Measurements from ENCODE around the gene BEND5.

Gene BEND5, protein sequence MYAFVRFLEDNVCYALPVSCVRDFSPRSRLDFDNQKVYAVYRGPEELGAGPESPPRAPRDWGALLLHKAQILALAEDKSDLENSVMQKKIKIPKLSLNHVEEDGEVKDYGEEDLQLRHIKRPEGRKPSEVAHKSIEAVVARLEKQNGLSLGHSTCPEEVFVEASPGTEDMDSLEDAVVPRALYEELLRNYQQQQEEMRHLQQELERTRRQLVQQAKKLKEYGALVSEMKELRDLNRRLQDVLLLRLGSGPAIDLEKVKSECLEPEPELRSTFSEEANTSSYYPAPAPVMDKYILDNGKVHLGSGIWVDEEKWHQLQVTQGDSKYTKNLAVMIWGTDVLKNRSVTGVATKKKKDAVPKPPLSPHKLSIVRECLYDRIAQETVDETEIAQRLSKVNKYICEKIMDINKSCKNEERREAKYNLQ

DNA sequence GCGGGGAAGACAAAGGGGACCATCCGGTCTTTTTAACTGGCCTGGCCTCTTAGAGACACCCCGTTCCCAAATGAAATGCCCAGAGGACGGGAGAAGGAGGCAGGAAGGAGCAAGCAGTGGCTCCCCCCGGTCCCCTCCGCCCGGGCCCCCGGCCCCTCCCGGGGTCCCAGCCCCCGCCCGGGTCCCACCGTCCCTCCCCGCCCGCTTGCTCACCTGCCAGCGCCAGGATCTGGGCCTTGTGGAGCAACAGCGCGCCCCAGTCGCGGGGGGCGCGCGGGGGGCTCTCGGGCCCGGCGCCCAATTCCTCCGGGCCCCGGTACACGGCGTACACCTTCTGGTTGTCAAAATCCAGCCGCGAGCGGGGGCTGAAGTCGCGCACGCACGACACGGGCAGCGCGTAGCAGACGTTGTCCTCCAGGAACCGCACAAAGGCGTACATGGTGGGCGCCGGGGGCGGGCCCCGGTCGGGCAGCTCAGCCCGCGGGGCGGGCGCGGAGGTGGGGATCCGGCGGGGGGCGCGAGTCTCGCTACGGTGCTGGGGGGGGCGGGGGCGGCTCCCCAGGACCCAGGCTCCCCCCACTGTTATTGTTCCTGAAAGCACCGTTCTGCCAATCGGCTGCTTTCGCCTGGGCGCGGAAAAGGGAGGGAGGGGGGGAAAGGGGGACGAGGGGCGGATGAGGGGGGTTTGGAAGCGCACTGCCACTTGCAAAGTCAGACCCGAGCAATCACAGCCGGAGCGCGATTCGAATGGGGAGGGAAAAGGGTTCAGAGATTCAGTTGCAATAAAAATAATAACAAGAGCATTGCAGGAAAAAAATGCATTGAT is at the start of gene BEND5:
Gene BEND5, minus strand, starts transcription at position 499 of the 826 bp plus-strand sequence. Its CDS starts 60 bp downstream, at position 439.
- DNase-seq (ENCODE audit: low spot score), result no peak

DNA sequence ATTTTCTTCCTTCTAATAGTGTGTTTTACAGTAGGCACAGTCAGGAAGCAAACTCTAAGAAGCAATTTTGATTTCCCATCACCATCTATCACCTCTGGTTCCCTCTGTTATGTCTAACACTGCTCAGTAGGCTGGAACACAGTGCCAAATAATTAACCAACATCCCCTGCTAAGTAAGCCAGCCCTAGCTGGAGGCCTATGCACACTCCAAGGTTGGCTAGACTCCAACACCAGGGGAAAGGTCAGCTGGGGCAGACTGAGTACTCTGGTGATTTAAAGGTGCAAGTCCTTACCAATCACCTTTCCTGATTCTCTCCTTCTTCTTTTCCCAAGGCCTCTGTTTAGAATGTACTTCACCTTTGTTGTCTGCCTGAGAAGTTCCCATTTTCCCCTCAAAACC is 46.5 kb upstream of the BEND5 start:
- no peak for DNase-seq (ENCODE audit: low spot score)

DNA sequence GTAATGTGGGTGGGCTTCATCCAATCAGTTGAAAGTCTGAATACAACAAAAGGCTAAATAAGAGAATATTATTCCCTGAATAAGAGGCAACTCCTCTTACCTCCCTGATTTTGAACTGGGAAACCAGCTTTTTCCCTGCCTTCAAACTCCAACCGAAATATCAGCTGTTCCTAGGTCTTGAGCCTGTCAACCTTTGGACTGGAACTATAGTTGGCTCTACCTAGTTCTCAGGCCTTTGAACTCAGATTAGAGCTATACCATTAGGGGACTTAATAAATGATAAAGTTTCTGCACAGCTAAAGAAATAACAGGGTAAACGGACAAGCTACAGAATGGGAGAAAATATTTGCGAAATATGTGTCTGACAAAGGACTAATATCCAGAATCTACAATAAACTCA is 43.8 kb upstream of the BEND5 start:
- DNase-seq (ENCODE audit: low spot score), result no peak

DNA sequence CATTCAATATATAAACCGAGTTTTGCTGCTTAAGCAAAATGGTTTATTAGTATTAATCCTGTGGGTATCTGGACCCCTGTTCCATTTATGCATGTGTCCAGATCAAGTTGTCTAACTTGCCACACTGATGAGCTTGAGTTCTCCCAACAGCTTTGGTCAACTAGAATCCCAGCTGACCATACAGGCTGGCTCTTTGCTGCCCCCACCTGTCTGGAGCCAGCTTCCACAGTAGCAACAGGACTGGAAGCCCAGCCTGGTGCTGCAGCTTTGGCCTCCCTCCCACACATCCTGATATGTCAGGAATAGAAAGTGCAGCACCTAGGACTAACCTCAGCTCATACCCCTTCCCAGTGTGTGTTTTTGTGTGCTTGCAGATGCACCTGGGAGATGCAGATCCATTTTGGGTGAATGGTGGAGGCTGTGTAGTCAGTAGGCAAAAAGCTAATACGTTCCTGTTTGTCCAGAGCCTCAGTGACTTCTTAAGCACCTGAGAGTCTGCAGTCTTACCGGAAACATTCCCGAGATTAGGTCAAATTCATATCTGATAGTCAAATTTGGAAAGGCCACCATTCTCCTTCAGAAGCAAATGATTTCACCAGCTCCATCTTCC is 40.9 kb upstream of the BEND5 start:
- peak; percentile 15 for DNase-seq (ENCODE audit: low spot score)

DNA sequence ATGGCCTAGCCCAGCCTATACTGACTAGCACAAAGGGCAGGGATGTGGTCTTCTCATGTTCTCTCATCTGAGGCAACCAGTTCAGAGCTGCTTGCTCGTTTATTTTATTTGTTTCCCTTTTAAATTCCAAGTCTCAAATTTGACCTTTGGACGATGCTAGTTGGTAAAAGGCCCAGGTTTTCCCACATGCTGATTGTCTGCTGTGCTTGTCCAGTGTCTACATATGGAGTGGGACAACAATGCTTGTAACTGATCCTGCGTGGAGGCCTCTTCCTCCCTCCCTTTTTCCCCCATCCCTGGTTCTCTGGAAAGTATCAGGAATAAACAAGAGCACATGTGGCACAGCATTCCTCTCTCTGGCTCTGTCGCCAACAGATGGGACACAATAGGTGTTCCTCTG is 34.0 kb upstream of the BEND5 start:
- DNase-seq (ENCODE audit: low spot score), result no peak

DNA sequence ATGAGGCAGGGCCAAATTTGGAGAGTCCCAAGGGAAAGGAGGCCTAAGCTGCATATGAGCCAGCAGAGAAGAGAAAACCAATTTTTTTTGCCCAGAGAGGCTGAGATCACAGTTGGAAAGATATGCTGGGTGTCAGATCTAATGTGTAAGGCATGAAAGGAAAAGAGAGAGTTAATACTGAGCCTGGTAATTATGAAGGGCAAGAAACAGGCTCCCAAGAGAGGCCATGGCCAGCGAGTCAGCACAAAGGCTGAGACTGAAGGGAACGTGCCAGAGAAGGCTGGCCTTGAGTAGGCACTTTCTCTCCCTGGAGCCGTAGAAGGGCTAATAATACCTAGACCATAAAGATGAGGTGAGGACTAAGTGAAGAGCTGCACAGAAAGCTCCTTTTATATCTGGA is 31.8 kb upstream of the BEND5 start:
- no peak for DNase-seq (ENCODE audit: low spot score)

DNA sequence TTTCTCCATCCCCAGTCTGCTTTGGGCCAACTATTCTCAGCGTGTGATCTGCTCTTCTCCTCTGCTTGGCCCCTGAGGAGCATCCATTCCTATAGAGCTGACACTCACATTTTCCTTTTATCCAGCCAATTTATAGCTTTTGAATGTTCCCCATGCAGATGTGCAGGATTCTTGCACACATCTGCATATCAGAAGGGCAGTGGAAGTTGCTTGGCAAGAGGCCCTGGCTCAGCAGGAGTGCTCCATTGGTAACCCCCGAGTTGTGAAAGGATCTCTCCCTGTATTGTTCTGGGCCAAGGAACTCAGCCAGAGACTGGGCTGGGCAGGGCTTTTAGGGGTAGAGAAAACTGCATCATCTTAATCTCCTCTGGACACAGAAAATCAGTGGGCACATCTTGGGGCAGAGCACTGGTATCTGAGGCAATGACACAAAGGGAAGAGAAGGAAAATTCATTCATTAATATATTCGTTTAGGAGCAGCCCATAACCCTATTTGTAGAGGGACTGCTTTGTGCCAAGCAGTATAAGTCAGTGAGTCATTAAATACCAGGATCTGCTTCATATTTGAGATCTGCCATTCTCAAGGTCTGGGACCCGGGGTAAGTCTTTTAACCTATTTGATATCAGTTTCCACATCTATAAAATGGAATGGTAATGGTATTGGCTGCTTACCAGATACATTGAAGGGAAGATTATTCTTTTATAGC is 31.0 kb upstream of the BEND5 start:
- DNase-seq (ENCODE audit: low spot score), result no peak

DNA sequence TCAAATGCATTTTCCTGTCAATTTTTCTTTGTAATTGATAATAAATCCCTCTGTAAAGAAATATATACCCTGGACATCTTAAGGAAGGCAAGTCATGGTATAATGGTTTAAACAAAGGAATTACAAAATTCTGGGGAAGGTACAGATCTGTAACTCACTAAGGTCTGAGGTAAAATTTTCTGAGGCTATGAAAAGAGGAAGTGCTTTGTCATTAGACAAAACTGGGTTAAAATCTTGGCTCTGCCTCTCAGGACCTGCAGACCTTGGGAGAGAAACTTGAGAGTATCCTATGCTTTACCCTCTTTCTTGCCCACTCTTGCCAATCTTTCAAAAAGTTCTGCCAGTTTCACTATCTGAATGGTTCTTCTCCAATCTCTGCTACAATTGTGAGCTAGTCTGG is 26.8 kb upstream of the BEND5 start:
- no peak for DNase-seq (ENCODE audit: low spot score)

DNA sequence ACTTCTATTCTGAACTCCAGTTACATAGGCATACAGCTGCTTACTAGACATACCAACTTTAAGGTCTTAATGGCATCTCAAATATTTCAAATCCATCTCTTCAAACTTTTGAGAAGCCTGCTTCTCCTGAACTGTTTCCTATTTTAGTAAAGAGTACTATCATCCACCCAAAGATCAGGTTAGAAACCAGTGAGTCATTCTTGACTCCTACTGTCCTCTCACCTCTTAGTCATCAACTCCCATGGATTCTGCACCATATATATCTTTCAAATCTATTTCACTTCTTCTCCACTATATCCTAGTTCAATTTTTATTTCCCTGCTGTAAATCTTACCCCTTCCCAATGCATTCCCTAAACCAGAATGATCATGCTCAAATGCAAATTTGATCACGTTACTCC is 18.1 kb upstream of the BEND5 start:
- DNase-seq (ENCODE audit: low spot score), result no peak

DNA sequence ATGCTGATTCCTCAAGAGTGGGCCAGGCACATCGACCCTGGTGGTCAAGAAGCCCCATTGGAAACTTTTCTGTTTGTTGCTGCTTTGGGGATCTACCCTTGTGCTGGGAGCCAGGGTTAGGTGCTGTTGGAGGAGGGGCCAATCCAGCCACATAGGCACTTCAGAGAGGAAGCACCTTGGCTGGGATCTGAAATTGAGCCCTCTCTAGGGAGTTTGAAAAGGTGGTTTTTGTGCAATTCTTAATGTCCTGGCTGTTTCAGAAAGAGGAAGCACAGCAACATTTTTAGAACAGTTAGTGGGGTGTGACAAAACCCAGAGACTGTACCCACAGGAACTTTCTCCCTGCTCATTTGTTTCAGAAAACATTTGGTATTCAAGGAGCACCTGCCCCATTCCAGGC is 17.2 kb upstream of the BEND5 start:
- DNase-seq (ENCODE audit: low spot score), result no peak

DNA sequence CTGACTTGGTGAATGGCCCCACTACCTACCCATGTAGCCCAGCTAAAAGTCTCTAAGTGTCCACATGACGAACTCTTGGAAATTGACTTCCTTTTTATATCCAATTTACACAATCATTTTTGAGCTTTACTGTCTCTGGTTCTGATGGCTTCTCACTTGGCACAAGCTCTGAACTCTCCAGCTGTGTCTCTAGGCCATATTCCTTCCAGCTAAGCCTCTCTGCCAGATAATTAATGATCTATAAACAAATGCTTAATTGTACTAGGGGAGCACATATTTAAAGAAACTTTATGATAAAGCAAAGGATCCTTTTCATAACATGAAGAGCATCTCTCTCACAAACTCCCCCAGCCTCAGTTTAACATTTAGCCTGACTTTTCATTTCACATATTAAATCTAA is 16.3 kb upstream of the BEND5 start:
- DNase-seq (ENCODE audit: low spot score), result no peak

DNA sequence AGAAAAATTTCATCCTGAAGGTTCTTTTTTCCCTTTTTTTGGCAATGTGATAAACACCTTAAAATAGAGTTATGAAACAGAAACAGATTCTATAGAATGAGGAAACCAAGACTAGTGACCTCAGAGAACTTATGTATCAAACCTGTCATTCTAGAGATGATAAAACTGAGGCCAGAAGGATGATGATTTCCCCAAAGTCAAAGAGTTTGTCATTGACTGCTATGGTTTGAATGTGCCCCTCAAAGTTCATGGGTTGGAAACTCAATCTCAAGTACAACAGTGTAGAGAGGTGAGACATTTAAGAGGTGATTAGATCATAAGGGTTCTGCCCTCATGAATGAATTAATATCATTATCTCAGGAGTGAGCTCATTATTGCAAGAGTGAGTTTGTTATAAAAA is 13.7 kb upstream of the BEND5 start:
- no peak for DNase-seq (ENCODE audit: low spot score)

DNA sequence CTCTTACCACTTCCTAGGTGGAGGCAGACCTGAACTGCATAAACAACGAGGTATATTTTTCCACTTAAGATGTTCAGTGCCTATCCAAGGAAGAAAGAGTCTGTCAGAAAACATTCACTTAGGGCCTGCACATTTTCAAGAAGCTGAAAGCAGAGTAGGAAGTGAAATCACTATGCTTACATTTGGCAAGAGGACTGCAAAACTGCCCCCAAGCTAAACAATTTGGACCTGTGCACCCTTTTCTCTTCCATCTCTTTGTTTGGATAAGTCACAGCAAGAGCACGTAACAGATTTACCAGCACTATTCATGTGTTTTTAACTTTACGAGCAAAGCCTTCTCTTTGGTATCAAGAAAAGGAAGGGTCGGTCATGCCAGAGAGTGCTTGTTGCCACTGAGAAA is 13.2 kb upstream of the BEND5 start:
- DNase-seq (ENCODE audit: low spot score), result no peak

DNA sequence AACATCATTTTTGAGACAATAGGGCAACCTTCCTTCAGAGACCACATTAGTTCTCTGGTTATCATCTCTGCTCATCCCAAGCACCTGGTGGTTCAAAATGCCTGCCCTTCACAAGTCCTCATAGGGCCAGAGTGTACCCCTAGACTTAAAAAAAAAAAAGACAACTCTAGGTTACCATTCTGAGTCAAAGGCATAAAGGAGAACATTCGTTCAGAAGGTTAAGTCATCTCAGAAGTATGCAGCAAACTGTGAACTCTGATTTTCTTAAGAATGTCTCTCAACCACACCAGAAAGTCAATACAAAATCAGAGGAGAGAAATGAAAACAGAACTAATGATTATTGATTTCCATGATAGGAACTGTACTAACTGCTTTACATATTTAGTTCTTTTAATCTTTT is 9.2 kb upstream of the BEND5 start:
- no peak for DNase-seq (ENCODE audit: low spot score)

DNA sequence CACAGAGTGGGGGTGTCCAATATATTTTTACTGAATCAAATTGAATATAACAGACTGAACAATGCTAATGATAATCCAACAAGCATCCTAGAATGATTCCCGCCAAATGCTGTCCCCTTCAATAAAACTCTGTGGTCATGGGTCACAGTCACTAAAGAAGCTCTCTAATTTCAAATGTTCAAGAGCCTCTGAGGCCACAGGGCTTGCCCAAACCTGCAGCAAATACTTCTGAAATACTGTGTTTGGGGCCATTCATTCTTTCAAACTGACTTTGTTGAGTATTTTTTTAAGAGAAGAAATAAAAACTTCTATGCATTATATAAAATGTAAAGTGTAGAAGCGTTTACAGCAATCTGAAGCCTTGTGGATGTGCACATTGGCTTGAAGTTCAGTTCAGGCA is 7.6 kb upstream of the BEND5 start:
- DNase-seq (ENCODE audit: low spot score), result no peak

DNA sequence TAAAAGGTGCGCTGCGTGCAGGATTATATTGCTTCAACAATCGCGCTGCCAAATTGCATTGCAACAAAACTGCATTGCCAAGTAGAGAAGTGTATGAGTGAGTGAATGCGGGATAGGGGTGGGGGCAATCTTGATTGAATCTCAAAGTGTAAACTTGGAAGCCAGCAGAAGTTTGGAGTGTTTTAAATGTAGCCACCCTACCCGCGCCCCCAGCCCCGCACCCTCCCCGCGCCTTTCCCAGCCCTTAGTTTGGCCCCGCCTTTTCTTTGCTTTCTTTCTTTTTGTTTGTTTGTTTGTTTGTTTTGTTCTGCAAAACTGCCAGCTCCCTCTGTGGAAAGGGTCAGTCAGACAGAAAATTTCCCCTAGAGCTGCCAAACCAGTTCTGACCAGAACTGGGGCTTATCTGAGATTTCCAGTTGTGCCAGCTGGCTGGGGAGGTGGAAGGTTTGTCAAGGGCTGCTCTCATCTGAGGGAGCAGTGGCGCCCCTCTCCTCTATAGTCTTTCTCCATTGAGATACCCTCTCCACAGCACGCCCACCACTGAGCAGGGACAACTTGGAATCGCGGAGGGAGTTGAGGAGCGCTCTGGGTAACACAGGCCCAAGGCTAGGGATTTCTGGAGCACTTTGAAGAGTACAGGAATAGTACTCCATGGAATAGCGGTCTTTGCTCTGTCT is 666 bp upstream of the BEND5 start:
- no peak for DNase-seq (ENCODE audit: low spot score)

DNA sequence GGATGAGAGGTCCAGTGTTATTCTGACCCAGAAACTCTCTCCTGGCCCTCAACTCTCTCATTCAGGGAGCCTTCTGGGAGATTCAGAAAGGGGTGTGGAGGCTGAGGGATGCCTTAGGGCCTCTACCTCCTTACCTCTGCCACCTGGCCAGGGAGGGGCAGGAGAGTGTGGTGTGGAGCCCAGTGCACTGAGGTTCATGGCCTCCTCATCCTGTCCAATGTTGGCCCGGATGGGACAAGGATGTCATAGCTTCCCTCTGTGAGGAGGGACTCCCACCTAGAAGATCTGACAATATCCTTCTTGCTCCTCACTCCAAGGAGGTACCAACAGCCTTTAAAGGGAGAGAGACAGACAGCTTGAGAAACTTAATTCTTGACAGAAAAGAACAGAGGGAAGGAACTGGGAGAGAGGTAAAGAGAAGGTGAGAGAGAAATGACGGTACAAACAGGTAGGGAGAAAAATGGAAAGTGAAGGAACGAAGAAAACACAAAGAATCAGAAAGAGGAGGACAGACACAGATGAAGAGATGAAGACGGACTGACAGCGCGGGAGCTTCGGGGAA is 779 bp downstream of the BEND5 start:
- no peak for DNase-seq (ENCODE audit: low spot score)

DNA sequence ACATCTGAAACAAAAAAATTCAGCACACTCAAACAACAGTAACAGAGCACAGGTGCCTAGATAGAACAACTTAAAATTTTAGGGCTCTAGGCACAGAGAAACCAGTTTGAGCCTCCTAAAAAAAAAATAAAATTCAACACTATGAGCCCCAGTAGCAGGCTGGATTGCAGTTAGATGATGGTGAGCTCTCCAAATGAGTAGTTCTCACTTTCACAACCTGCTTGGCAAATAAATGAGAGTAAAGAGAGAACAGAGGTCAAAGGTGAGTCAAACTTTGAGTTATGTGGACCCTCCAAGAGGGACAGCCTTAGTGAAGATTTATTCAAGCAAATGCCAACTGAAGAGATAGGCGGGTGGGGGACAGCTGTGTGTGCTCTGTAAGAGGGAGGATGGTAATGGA is 3.6 kb downstream of the BEND5 start:
- DNase-seq (ENCODE audit: low spot score), result no peak

DNA sequence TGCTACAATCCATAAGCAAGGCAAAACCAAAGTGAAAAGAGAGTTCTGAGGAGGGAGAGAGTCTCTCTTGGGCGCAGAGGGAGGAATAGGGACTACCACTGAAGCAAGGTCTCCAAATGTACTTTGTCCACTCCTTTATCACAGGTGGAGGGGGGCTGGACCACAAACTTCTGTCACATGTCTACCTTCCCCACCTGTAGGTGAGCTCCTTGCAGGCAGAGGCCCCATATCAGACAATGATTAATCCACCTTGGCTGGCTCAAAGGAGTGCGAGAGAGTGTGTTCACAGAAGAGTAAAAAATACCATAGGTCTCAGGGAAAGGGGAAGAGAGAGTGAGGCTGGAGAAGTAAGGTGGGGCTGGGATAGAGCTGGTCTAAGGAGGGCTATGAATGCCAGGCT is 4.5 kb downstream of the BEND5 start:
- no peak for DNase-seq (ENCODE audit: low spot score)

DNA sequence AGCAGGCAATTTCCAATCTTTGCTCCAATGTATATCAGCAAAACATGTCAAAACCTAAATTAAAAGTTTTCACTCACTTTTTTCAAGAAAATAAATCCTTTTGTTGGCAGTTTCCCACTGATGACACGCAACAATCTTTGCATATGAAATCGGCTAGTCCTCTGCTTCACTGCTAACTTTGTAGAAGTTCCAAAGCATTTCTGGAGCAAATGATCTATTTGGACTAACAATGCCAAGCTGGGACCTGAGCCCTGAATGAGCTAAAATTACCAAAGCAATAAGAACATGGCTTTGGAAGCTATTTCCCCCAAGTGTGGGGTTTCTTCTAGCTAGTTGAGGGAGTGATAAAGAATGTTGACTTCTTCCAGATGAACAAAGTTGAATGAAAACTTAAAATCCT is 5.1 kb downstream of the BEND5 start:
- no peak for DNase-seq (ENCODE audit: low spot score)

DNA sequence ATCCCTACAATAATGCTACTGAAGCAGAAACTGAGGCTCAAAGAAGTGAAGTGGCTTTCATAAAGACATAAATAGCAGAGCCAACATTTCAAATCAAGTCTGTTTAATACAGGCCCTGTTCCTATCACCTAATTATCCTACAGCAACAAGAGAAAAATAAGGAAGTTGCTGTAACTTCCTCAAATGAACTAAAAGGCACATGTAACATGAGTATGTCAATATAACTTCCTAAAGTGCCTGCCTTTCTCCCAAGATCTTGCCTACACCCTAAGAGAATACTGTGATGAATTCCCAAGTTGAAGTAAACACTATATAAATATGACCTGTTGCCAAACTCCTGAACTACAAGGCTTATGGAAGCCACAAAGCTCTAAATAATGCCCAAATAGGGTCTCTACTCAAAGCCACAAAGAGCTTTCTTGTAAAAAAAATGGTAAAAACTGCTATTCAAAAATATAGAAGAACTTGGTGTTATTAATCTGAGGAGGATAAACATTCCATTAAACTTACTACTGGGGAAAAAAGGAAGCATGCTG is 8.6 kb downstream of the BEND5 start:
- DNase-seq (ENCODE audit: low spot score), result no peak
